HepG2 (cell line): ENCODE data around the gene COL13A1.

Source experiments
- GATAD2A ChIP-seq: IDR thresholded peaks from 2 replicates; pipeline ENCODE4 v1.6.1; 2016
- POLR2A ChIP-seq, 2 experiments: IDR thresholded peaks; 2 replicates each; pipeline ENCODE4 v1.6.1; 2011; ENCODE audit warnings: low read depth in 2 of 2, low read length in 2 of 2, mild to moderate bottlenecking in 1 of 2, moderate library complexity in 1 of 2; ENCODE audit not compliant: insufficient read depth in 1 of 2
- ZNF619 ChIP-seq: sonication (generic); formaldehyde crosslinking; IDR thresholded peaks from 2 replicates; pipeline ENCODE4 v1.4.0; 2020; ENCODE audit warnings: mild to moderate bottlenecking, missing genetic modification reagents

DNA sequence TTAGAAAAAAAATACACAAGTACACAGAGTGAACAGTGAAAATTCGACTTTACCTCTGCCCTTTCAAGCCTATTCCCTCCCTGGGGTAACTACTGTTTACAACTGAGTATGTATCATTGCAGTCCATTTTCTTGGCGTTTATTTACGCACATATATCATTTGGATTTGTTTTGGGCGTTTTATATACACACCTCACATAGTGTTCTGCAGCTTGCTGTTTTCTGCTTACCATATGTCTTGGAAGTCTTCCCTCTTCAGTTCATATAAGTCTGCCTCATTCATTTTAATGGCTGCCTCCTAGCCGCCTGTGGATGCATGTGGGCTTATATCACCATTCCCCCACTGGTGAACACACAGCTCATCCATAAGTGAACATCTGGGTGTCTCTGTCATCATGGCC lies 41.6 kb upstream of the COL13A1 start:
- no peak for TF ChIP-seq ZNF619
- no peak for TF ChIP-seq GATAD2A (CRISPR knock-in tag)
- TF ChIP-seq POLR2A (IDR thresholded peaks at IDR 0.05; ENCODE audit: insufficient read depth in 1 of 2, low read depth in 2 of 2, low read length in 2 of 2), result no peak
